GM12878 (cell line): ENCODE data around the gene ATP5F1B. TPM values are rescaled to one million over a fixed set of nuclear protein-coding genes. Genes with fewer than 3 reads are reported as not detected.
A peak's percentile ranks its signal among the peaks of the same experiment; 100 is the strongest.

Source experiments
- BMI1 ChIP-seq: fragments of 450-650 bp; IDR thresholded peaks from 2 replicates; pipeline ENCODE4 v1.6.1; 2016; ENCODE audit warnings: mild to moderate bottlenecking, moderate library complexity, borderline replicate concordance
- CTCF ChIP-seq, 3 experiments: IDR thresholded peaks in 2 of 3; conservative IDR thresholded peaks in 1 of 3; 2 replicates each; pipeline ENCODE4 v1.5.1; 2011; ENCODE audit warnings: low read depth in 3 of 3, low read length in 3 of 3, mild to moderate bottlenecking in 3 of 3, control low read depth in 2 of 3, moderate library complexity in 2 of 3, inconsistent platforms in 1 of 3, mixed read lengths in 1 of 3; ENCODE audit not compliant: control insufficient read depth in 2 of 3, insufficient read depth in 1 of 3; ENCODE audit errors: extremely low read depth in 1 of 3
- DPF2 ChIP-seq: fragments of 450-650 bp; IDR thresholded peaks from 2 replicates; pipeline ENCODE4 v1.6.1; 2017; ENCODE audit warnings: mild to moderate bottlenecking
- HDAC6 ChIP-seq: fragments of 200-600 bp; sonication (generic); IDR thresholded peaks from one replicate; pipeline ENCODE4 v1.8.0; 2017; ENCODE audit warnings: antibody characterized with exemption; ENCODE audit not compliant: unreplicated experiment
- JUND ChIP-seq: IDR thresholded peaks from 2 replicates; pipeline ENCODE4 v1.6.1; 2012; ENCODE audit warnings: low read depth, mild to moderate bottlenecking, low read length, improper control_type of control experiment, moderate library complexity
- KAT2A ChIP-seq: conservative IDR thresholded peaks from 2 replicates; pipeline ENCODE4 v1.6.1; 2011; ENCODE audit warnings: low read depth, low read length; ENCODE audit not compliant: control insufficient read depth
- MAX ChIP-seq: IDR thresholded peaks from 2 replicates; pipeline ENCODE4 v1.6.1; 2012; ENCODE audit warnings: low read depth, low read length, improper control_type of control experiment
- MEF2A ChIP-seq: IDR thresholded peaks from 2 replicates; pipeline ENCODE4 v1.6.1; 2011; ENCODE audit warnings: low read depth, mild to moderate bottlenecking, low read length, moderate library complexity; ENCODE audit not compliant: insufficient read depth
- MXI1 ChIP-seq: fragments of 150-350 bp; IDR thresholded peaks from 2 replicates; pipeline ENCODE4 v1.6.1; 2011; ENCODE audit warnings: low read depth, mild to moderate bottlenecking, inconsistent platforms, low read length, improper control_type of control experiment
- MYB ChIP-seq: fragments of 150-350 bp; IDR thresholded peaks from 2 replicates; pipeline ENCODE4 v1.6.1; 2014; ENCODE audit warnings: mild to moderate bottlenecking, low read depth, low read length, borderline replicate concordance
- MYC ChIP-seq: IDR thresholded peaks from 2 replicates; pipeline ENCODE4 v1.6.1; 2011; ENCODE audit warnings: mild to moderate bottlenecking, low read length, moderate library complexity, inconsistent platforms; ENCODE audit not compliant: insufficient read depth, insufficient replicate concordance, insufficient read length, severe bottlenecking
- NBN ChIP-seq: fragments of 450-650 bp; IDR thresholded peaks from 2 replicates; pipeline ENCODE4 v1.6.1; 2016
- NFYA ChIP-seq: IDR thresholded peaks from 2 replicates; pipeline ENCODE4 v1.6.1; 2011; ENCODE audit warnings: low read depth, mild to moderate bottlenecking, low read length, improper control_type of control experiment, borderline replicate concordance
- NKRF ChIP-seq: fragments of 450-650 bp; conservative IDR thresholded peaks from 2 replicates; pipeline ENCODE4 v1.6.1; 2017; ENCODE audit warnings: mild to moderate bottlenecking, moderate library complexity
- NR2C1 ChIP-seq: fragments of 450-650 bp; IDR thresholded peaks from 2 replicates; pipeline ENCODE4 v1.6.1; 2017; ENCODE audit warnings: antibody characterized with exemption, mild to moderate bottlenecking, moderate library complexity
- POLR2AphosphoS2 ChIP-seq: IDR thresholded peaks from 2 replicates; pipeline ENCODE4 v1.6.1; 2011; ENCODE audit warnings: low read depth, mild to moderate bottlenecking, low read length, improper control_type of control experiment, moderate library complexity
- POU2F2 ChIP-seq: IDR thresholded peaks from 3 replicates; pipeline ENCODE4 v1.6.1; 2011; ENCODE audit warnings: low read depth, mild to moderate bottlenecking, low read length, borderline replicate concordance
- SIX5 ChIP-seq: IDR thresholded peaks from 2 replicates; pipeline ENCODE4 v1.6.1; 2011; ENCODE audit warnings: mild to moderate bottlenecking, low read depth, low read length, moderate library complexity; ENCODE audit not compliant: severe bottlenecking
- STAT3 ChIP-seq: IDR thresholded peaks from 2 replicates; pipeline ENCODE4 v1.6.1; 2011; ENCODE audit warnings: low read depth, low read length, improper control_type of control experiment
- ZBTB33 ChIP-seq: fragments of 450-650 bp; IDR thresholded peaks from 2 replicates; pipeline ENCODE4 v1.6.1; 2017; ENCODE audit warnings: mild to moderate bottlenecking
- polyA plus RNA-seq, 11 experiments: library from polyadenylated mRNA; depleted of rRNA in 4 of 11; unstranded in 6 of 11; stranded (reverse) in 5 of 11; fragments of >200 nt; fragmentation: Nextera tagmentation in 4 of 11; fragmentation: Illumina TruSeq in 1 of 11; extraction: Ambion mirVana in 4 of 11; extraction: Trizol in 1 of 11; gene quantifications; 1 replicate in 1 of 11; 2 replicates in 10 of 11; pipeline versions ENCODE4 v1.2.1 to v1.2.3, GENCODE V29; 2011 to 2016; ENCODE audit warnings: inconsistent platforms in 2 of 11, missing spikeins in 2 of 11, low read depth in 1 of 11
- total RNA-seq, 4 experiments: library from RNA; depleted of rRNA in 3 of 4; stranded (reverse); fragments of >200 nt in 3 of 4; fragmentation: Illumina TruSeq in 1 of 4; extraction: Trizol in 1 of 4; gene quantifications; 2 replicates each; pipeline versions ENCODE4 v1.2.1 to v1.2.3, GENCODE V29; 2013 to 2021

ATP5F1B gene
- total and polyA plus RNA-seq, 10 of the 15 experiments (the other 5 are each of a cell fraction or from before 2014, with no cell fraction given) = 671 to 1,908 (median 1,031) TPM

- no peak for TF ChIP-seq POLR2AphosphoS2
- no peak for TF ChIP-seq JUND
- no peak for TF ChIP-seq MYB
- 0 out of 2 replicates have a peak, but pooled peaks have one; percentile 2 for TF ChIP-seq MXI1
- TF ChIP-seq SIX5 = no peak
- no peak for TF ChIP-seq NFYA
- no peak for TF ChIP-seq MEF2A
- TF ChIP-seq KAT2A = no peak
- no peak for TF ChIP-seq MYC
- TF ChIP-seq BMI1 = no peak
- TF ChIP-seq NR2C1 = no peak
- no peak for TF ChIP-seq POU2F2
- no peak for TF ChIP-seq HDAC6
- no peak for TF ChIP-seq STAT3
- TF ChIP-seq MAX = no peak; the same call in 1 of the 2 replicates
- peak; percentile 38 to 56 (median 39); a peak in 4 of 6 replicates for TF ChIP-seq CTCF (IDR thresholded peaks at IDR 0.05 in 2 of 3, conservative IDR thresholded peaks at IDR 0.05 in 1 of 3; ENCODE audit: control insufficient read depth in 2 of 3, extremely low read depth in 1 of 3, insufficient read depth in 1 of 3, low read depth in 3 of 3, low read length in 3 of 3)
- peak; percentile 73 for TF ChIP-seq NBN
- TF ChIP-seq ZBTB33 = no peak
- TF ChIP-seq DPF2 = peak; percentile 44; the same call in 1 of the 2 replicates
- TF ChIP-seq NKRF = peak; percentile 11
These were observed 10.7 kb downstream of the ATP5F1B start (continued) for GRCh38 chr12:56634837-56635791.
